Measurements from ENCODE around the gene PAM.

GRCh38 chr5:103041071-103041676 lies 286.1 kb downstream of the PAM start:
- peak in 1 of 3 experiments; percentile 4; a peak in 2 of 4 replicates for TF ChIP-seq CTCF (IDR thresholded peaks at IDR 0.05; ENCODE audit: control extremely low read depth in 1 of 3, insufficient read depth in 1 of 3, low read depth in 1 of 3, low read length in 3 of 3)
- peak; percentile 37 to 48; a peak in 3 of 4 replicates for TF ChIP-seq RAD21 (IDR thresholded peaks at IDR 0.05 in 1 of 2, conservative IDR thresholded peaks at IDR 0.05 in 1 of 2; ENCODE audit: low read depth in 2 of 2, low read length in 2 of 2)
- TF ChIP-seq YY1 (IDR thresholded peaks at IDR 0.05; ENCODE audit: low read depth, low read length) = no peak
- no peak for TF ChIP-seq TAF1 (IDR thresholded peaks at IDR 0.05; ENCODE audit: low read depth, low read length)
- no peak for TF ChIP-seq SP4 (IDR thresholded peaks at IDR 0.05; ENCODE audit: low read length)
- no peak for TF ChIP-seq SRF (IDR thresholded peaks at IDR 0.05; ENCODE audit: low read depth, low read length)

All from H1 (cell line).